SKM-1 treated with dmso at 0.1 percent for 144 hours (cell line): ENCODE results near the gene COL19A1.
"Not testable (repeated sequence)": the region's sequence is repeated elsewhere in the genome, so short reads cannot be mapped to it uniquely, and the experiment has no call there.

ENCODE experiments used
- DNase-seq: peaks from one replicate; lab custom pipeline; 2025; ENCODE audit not compliant: unreplicated experiment; lab: John Stamatoyannopoulos, UW

COL19A1 gene

GRCh38 chr6:69895396-69895795, 29.0 kb downstream of the COL19A1 start:
- DNase-seq: no peak

DNA sequence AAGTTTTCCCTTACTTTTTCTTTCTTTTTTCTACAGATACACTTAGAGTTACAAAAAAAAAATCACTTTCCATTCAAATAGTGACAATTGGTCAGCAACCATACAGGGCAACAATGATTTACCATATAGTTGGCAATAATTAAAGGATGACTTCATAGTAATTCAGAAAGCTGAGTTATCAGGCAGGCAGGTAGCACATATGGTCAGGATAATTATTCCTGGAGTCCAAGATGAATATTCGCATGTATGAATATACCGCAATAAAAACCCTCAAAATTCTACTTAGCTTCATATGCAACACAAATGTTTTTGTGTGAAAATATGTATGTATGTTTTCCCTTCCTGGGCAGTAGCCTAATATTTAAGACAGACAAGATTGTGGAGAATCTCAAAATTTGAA, 34.5 kb downstream of the COL19A1 start:
- DNase-seq: no peak

GRCh38 chr6:69901361-69901760, 35.0 kb downstream of the COL19A1 start:
- DNase-seq: no peak

DNA sequence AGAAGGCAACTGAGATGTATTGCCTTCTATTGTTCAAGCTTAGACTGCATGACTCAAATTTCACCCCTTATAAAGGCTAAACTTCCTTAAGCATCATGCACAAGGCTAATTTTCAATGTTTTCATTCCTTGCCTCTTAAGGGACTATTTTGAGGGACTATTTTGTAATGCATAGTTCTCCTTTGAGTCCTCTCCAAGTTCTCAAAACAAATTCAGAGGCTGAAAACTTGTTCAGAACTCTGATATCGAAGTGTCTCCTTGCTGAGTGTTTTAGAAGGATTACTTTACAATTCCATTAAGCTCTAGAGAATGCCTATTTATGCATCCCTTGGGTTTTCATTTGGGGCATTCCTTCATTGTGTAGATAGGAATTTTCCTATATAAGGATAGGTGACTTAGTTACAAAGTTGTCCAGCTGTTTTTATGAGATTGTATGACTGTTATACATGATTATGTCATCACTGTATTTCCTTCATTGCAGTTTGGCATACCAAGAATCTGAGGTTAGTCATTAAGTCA, 41.7 kb downstream of the COL19A1 start:
- DNase-seq: no peak

GRCh38 chr6:69913361-69913760, 47.0 kb downstream of the COL19A1 start:
- DNase-seq: no peak

GRCh38 chr6:69914015-69914485, 47.7 kb downstream of the COL19A1 start:
- DNase-seq: no peak

DNA sequence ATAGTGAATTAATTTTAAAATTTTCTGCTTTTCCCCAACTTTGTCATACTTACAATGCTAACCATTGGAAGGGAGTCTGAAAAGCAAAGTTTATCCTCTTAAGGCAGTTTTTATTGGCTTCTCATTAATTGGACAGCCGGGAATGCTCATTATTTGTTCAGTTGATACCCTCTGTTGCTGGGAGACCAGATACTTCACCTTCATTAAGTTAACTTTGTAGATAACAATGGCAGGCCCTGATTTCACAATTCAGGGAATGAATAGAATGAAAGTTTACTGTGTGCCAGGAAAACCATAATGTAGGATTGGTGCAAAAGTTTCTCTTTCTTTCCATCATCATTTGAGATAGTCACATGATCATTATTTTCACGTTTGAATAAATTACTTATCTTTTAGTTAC, 49.0 kb downstream of the COL19A1 start:
- no peak for DNase-seq

GRCh38 chr6:69917834-69918233, 51.5 kb downstream of the COL19A1 start:
- DNase-seq: no peak

- no peak for DNase-seq
Observed at GRCh38 chr6:69918813-69919475, 52.6 kb downstream of the COL19A1 start.

GRCh38 chr6:69921066-69921465, 54.7 kb downstream of the COL19A1 start:
- DNase-seq: not testable (repeated sequence)

- DNase-seq: not testable (repeated sequence)
Observed at GRCh38 chr6:69921611-69922010, 55.3 kb downstream of the COL19A1 start.

- no peak for DNase-seq
Observed at GRCh38 chr6:69926745-69927144, 60.4 kb downstream of the COL19A1 start.

DNA sequence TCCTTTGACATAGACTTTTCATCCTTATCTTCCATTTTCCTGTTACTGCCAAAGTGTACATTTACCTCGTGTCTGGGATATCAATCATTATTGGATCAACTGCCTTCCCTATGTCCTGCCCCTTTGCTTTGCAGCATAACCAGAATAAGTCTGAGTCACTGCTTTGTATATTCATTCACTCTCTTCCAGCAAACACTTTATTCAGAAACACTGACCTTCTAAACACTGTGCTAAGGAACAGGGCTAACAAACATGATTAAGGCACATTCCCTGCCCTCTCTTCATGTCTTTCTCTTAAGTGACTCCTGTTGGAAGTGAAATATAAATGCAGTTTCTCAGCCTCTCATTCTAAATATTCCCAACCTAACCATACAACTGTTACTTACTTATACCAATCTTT, 66.9 kb downstream of the COL19A1 start:
- no peak for DNase-seq

GRCh38 chr6:69935079-69935478, 68.7 kb downstream of the COL19A1 start:
- DNase-seq: no peak

DNA sequence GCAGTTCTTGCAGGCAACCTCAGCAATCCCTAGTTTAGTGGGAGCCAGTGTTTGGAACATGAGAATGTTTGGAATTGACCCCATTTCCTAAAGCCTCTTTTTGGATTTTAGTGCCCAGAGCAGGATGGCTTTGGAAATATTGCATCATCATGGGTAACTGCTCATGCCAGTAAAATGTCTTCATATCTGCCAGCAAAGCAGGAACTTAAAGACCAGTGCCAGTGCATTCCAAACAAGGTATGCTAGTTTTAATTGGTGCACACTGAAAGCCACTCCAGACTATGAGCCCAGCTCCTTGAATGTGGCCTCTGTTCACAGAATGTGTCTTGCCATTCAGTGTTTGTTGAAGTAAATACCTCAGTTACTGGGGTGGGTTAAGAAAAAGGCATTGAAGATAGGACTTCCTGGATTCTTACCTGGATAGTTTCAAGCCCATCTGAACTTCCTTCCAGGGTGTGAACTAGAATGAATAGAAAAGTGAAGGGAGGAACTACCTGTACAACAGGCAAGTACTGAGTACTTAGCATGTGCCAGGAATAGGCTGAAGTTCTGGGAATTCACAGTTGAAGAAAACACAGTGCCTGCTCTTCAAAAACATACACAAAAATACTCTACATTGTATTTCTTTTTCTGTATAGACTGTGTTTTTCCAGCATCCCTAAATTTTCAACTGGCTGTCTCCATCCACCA, 70.5 kb downstream of the COL19A1 start:
- no peak for DNase-seq

DNA sequence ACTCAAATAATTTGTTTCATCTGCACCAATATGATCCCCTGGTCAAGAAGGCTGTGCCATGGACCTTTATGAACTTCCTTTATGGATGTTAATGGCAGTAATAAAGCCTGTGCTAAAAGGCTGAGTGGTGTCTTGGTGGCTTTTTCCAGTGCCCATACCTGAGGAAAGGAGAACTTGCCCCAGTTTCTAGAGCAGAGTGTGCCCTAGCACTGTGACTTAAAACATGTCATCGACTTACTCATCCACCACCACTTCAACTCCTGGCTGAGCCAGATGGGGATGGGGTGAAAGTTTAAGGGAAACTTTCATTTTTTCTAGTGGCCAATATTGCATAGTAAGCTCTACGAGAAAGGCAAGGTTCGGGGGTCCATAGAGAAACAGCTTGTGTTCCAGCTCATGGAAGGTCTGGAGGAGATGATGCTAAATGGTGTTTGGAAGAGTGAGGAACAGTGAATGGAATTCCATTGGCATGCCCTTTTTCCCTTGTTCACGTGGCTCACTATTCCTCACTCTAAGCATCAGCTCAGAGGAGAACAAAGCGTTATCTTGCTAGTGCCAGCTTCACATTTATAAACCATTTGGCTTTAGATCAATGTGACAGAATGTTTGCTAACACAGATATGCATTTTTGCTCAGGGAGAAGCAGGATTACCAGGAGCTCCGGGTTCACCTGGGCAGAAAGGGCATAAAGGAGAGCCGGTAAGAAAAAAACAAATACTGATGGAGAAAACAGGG, 71.2 kb downstream of the COL19A1 start:
- no peak for DNase-seq

- DNase-seq: no peak
Observed at GRCh38 chr6:69942485-69942884, 76.1 kb downstream of the COL19A1 start.

DNA sequence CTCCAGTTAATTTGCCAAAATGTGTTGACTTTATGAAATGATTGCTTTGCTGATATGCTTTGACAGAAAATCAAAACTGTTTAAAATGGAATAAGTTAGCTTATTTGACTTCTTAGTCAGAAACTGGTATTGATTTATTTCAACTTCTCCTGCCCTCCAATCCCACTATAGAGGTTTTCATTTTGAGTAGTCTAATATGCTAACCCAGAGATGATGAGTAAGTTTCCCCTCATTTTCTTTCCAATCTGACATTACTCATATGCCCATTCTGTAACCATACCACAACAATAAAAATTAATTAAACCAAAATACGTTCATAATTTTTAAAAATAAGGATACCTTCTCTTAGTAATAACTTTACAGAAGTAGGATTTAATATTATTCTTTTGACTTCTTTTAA, 78.8 kb downstream of the COL19A1 start:
- DNase-seq: no peak

GRCh38 chr6:69948479-69949114, 82.2 kb downstream of the COL19A1 start:
- DNase-seq: no peak

DNA sequence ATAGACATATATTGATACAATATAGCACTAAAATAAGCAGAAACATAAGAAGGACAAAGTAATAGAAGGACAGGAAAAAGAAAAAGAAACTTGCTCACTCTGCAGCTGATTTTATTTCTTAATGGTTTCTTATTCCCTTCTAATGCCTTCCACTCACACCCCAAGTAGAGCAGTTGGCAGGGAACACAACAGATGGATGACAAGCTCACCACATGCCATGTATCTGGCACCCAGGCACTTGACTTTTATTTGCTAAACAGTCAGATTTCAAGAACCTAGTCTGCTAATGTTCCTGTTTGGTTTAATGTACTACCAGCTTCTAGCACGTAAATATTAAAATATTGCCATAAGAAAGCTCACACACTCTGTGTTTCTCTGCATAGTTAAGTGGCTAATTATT, 87.1 kb downstream of the COL19A1 start:
- no peak for DNase-seq

GRCh38 chr6:69954733-69955132, 88.4 kb downstream of the COL19A1 start:
- DNase-seq: no peak
